SK-N-SH treated with all-trans-retinoic acid at 6 μM for 48 hours (cell line): ENCODE results near the gene MYLK4.

Experiments
- ATAC-seq: fragments of 200-7000 bp; cut with Tn5 transposase; 3 replicates; pipeline ENCODE4 v1.9.1; 2020; ENCODE audit warnings: mild to moderate bottlenecking, moderate library complexity
- ARNTL ChIP-seq: fragments of 450-650 bp; formaldehyde crosslinking; IDR thresholded peaks from 2 replicates; pipeline ENCODE4 v1.5.0; 2020; ENCODE audit warnings: low read depth, mild to moderate bottlenecking, moderate library complexity, borderline replicate concordance
- BACH2 ChIP-seq: fragments of 250-450 bp; sonication (Bioruptor Pico); IDR thresholded peaks from 2 replicates; pipeline ENCODE4 v1.9.0; 2021; ENCODE audit warnings: mild to moderate bottlenecking, borderline replicate concordance
- CREB5 ChIP-seq: fragments of 250-450 bp; sonication (Bioruptor Pico); IDR thresholded peaks from 2 replicates; pipeline ENCODE4 v1.5.1; 2020; ENCODE audit warnings: low read depth, mild to moderate bottlenecking, moderate library complexity
- CSDC2 ChIP-seq: fragments of 250-450 bp; sonication (Bioruptor Pico); IDR thresholded peaks from 2 replicates; pipeline ENCODE4 v1.5.0; 2020; ENCODE audit warnings: mild to moderate bottlenecking, moderate library complexity
- ESRRG ChIP-seq: fragments of 250-450 bp; sonication (Bioruptor Pico); IDR thresholded peaks from 2 replicates; pipeline ENCODE4 v1.6.1; 2021; ENCODE audit warnings: mild to moderate bottlenecking
- ISL1 ChIP-seq: fragments of 250-450 bp; sonication (Bioruptor Pico); IDR thresholded peaks from 2 replicates; pipeline ENCODE4 v2.1.2; 2022; ENCODE audit warnings: mild to moderate bottlenecking, moderate library complexity
- POU6F1 ChIP-seq: fragments of 250-450 bp; sonication (Bioruptor Pico); IDR thresholded peaks from 2 replicates; pipeline ENCODE4 v1.8.0; 2021; ENCODE audit warnings: low read depth, mild to moderate bottlenecking, moderate library complexity, borderline replicate concordance
- PPARA ChIP-seq: fragments of 250-450 bp; sonication (Bioruptor Pico); IDR thresholded peaks from 2 replicates; pipeline ENCODE4 v1.5.0; 2020; ENCODE audit warnings: mild to moderate bottlenecking, borderline replicate concordance
- RARB ChIP-seq: fragments of 250-450 bp; sonication (Bioruptor Pico); IDR thresholded peaks from 2 replicates; pipeline ENCODE4 v1.8.0; 2021; ENCODE audit warnings: mild to moderate bottlenecking, moderate library complexity
- SNAI2 ChIP-seq: fragments of 250-450 bp; sonication (Bioruptor Pico); IDR thresholded peaks from 2 replicates; pipeline ENCODE4 v1.5.0; 2020; ENCODE audit warnings: mild to moderate bottlenecking, moderate library complexity
- TCF4 ChIP-seq: fragments of 250-450 bp; sonication (Bioruptor Pico); IDR thresholded peaks from 2 replicates; pipeline ENCODE4 v1.8.0; 2021; ENCODE audit warnings: mild to moderate bottlenecking, moderate library complexity, borderline replicate concordance
- TOX ChIP-seq: fragments of 250-450 bp; sonication (Bioruptor Pico); IDR thresholded peaks from 2 replicates; pipeline ENCODE4 v1.8.0; 2021; ENCODE audit warnings: mild to moderate bottlenecking, moderate library complexity, borderline replicate concordance
- ZC3H10 ChIP-seq: fragments of 250-450 bp; sonication (Bioruptor Pico); IDR thresholded peaks from 2 replicates; pipeline ENCODE4 v1.5.1; 2021; ENCODE audit warnings: mild to moderate bottlenecking, moderate library complexity
- ZFP3 ChIP-seq: fragments of 250-450 bp; sonication (Bioruptor Pico); IDR thresholded peaks from 2 replicates; pipeline ENCODE4 v1.5.0; 2020; ENCODE audit warnings: mild to moderate bottlenecking, moderate library complexity
- ZFP30 ChIP-seq: fragments of 450-650 bp; formaldehyde crosslinking; IDR thresholded peaks from 2 replicates; pipeline ENCODE4 v1.5.0; 2022; ENCODE audit warnings: mild to moderate bottlenecking, moderate library complexity
- ZNF70 ChIP-seq: fragments of 450-650 bp; formaldehyde crosslinking; IDR thresholded peaks from 2 replicates; pipeline ENCODE4 v1.5.0; 2020; ENCODE audit warnings: mild to moderate bottlenecking, moderate library complexity
- ZNF8 ChIP-seq: fragments of 450-650 bp; formaldehyde crosslinking; IDR thresholded peaks from 2 replicates; pipeline ENCODE4 v1.5.0; 2020; ENCODE audit warnings: mild to moderate bottlenecking, moderate library complexity

Gene MYLK4

GRCh38 chr6:2710412-2710811, 40.3 kb downstream of the MYLK4 start:
- TF ChIP-seq ZC3H10 (CRISPR knock-in tag) (no peak), ZFP3 (CRISPR knock-in tag) (no peak), ARNTL (CRISPR knock-in tag) (no peak), ISL1 (CRISPR knock-in tag) (no peak), TCF4 (CRISPR knock-in tag) (no peak), ESRRG (CRISPR knock-in tag) (no peak), ZNF8 (CRISPR knock-in tag) (no peak), POU6F1 (CRISPR knock-in tag) (no peak), ZNF70 (CRISPR knock-in tag) (no peak), CREB5 (CRISPR knock-in tag) (no peak), SNAI2 (no peak)
- no peak for ATAC-seq

- ATAC-seq: no peak
- TF ChIP-seq CSDC2 (CRISPR knock-in tag): no peak
- TF ChIP-seq PPARA (CRISPR knock-in tag): no peak
- no peak for TF ChIP-seq TCF4 (CRISPR knock-in tag)
- no peak for TF ChIP-seq POU6F1 (CRISPR knock-in tag)
- no peak for TF ChIP-seq CREB5 (CRISPR knock-in tag)
- TF ChIP-seq TOX (CRISPR knock-in tag): no peak
- no peak for TF ChIP-seq ESRRG (CRISPR knock-in tag)
Measured at GRCh38 chr6:2708456-2708855, 42.3 kb downstream of the MYLK4 start.

GRCh38 chr6:2706558-2706957, 44.2 kb downstream of the MYLK4 start:
- no peak for TF ChIP-seq ISL1 (CRISPR knock-in tag)
- no peak for TF ChIP-seq RARB
- no peak for TF ChIP-seq ZNF70 (CRISPR knock-in tag)
- TF ChIP-seq ZFP30 (CRISPR knock-in tag): no peak
- TF ChIP-seq CSDC2 (CRISPR knock-in tag): no peak
- no peak for TF ChIP-seq BACH2
- TF ChIP-seq, all 23 proteins: peak for 0
- no peak for ATAC-seq

- TF ChIP-seq ZNF70 (CRISPR knock-in tag) (no peak), ZC3H10 (CRISPR knock-in tag) (no peak), ZFP30 (CRISPR knock-in tag) (no peak), CSDC2 (CRISPR knock-in tag) (no peak), CREB5 (CRISPR knock-in tag) (no peak), POU6F1 (CRISPR knock-in tag) (no peak)
- no peak for ATAC-seq
Measured at GRCh38 chr6:2705256-2705655, 45.5 kb downstream of the MYLK4 start.
